Upper lobe of left lung (tissue), 4 donors: ENCODE measurements around the gene SLC41A3.

Experiments used
- POLR2A ChIP-seq, 4 donors: fragments of 450-650 bp; IDR thresholded peaks; one replicate each; pipeline ENCODE4 v1.5.1; 2016 to 2017; ENCODE audit warnings: antibody characterized with exemption in 4 of 4, mild to moderate bottlenecking in 2 of 4
- TF ChIP-seq, protein P1 (sequence below), 6 experiments: fragments of 450-650 bp in 4 of 6; fragments of 200-600 bp in 2 of 6; sonication (generic) in 2 of 6; IDR thresholded peaks; one replicate each; pipeline ENCODE4 v1.5.1; 2016 to 2019; ENCODE audit warnings: antibody characterized with exemption in 6 of 6

DNA sequence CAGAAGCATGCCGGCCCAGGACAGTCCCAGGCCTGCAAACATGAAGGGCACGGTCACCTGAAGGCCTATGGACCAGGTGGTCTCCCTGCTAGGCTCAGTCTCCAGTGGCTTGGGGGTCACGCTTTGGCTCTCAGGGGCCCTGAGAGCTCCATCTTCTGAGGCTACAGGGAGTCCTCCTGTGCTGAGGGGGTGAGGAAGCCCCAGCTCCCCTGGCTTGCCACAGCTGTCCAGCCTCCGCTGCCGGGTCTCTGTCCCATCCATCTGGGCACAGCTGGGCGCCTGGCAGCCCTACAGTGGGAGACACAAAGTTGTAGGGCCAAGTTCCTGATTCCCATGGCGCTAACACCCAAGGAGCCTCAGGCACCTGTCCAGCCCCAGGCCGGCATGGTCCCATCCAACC, 16.0 kb downstream of the SLC41A3 start:
- TF ChIP-seq, protein P1, sequence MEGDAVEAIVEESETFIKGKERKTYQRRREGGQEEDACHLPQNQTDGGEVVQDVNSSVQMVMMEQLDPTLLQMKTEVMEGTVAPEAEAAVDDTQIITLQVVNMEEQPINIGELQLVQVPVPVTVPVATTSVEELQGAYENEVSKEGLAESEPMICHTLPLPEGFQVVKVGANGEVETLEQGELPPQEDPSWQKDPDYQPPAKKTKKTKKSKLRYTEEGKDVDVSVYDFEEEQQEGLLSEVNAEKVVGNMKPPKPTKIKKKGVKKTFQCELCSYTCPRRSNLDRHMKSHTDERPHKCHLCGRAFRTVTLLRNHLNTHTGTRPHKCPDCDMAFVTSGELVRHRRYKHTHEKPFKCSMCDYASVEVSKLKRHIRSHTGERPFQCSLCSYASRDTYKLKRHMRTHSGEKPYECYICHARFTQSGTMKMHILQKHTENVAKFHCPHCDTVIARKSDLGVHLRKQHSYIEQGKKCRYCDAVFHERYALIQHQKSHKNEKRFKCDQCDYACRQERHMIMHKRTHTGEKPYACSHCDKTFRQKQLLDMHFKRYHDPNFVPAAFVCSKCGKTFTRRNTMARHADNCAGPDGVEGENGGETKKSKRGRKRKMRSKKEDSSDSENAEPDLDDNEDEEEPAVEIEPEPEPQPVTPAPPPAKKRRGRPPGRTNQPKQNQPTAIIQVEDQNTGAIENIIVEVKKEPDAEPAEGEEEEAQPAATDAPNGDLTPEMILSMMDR (IDR thresholded peaks at IDR 0.05) = no peak
- TF ChIP-seq POLR2A (IDR thresholded peaks at IDR 0.05) = no peak
